GM11168 (cell line): ENCODE measurements around the gene DTNA.
"Not testable (repeated sequence)": the region's sequence is repeated elsewhere in the genome, so short reads cannot be mapped to it uniquely, and the experiment has no call there.

ENCODE experiments used
- in situ Hi-C: fragments of 300-500 bp; cut with MboI; formaldehyde crosslinking; loops from one replicate; pipeline ENCODE4 v1.12.0; 2022; ENCODE audit warnings: low sequenced_read_pairs; ENCODE audit not compliant: unreplicated experiment

DTNA gene

DNA sequence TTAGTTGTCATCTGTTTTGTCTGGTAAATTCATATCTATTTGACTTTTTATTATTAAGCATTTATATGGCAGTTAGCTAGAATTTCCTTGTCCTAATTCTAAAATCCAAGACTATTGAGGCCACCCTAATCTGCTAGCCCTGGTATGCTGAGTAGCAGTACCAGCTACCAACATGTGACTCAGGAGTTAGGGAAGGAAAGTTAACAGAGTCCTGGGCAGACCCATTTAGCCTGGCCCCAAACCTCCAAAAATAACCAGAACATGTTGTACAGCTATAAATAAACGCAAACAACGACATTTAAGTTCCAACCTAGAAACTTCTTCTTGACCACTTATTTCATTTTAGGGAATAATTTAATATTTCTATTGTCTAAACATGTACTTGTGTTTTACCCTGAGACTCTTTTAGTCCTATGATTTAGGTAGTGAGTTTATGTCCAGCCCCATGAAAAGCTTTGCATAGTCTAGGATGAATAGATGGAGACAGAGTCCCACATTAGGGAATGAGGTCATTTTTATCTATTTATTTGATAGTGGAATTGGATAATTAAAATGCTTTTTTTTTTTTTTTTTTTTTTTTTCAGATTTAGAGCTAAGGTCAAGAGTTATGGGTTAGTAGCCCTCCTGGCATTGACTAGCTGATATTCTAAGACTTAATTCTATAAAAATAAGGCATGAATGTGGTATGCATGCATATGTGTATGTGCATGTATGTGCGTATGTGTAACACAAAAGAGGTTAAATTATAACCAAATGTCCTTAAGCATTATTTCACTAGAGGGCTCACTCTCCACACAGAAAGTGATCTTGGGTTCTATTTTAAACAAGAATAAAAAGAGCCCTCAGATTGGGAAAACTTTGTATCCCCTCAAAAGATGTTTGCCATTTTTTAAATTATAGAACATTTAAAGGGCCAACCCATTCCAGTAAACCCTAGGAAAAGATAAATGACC is 171.1 kb downstream of the DTNA start:
- in situ Hi-C loops = no loop called here

DNA sequence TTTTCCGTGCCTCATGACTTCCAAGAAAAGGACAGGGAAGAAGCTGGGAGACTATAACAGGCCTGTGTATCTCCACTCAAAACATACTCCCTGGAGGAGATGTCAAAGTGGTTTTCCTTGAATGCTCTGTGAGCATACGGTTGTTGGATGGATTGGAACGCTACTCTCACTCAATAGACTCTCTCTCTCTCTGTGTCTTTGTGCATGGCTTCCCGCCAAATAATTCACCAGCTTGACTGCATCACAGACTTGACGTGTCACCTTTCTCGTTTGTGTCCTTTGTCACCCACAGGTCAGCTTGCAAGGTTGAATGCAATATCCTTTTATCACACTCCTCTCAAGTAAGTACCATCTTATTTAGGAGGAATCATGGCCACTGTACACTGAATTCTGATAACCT is 174.3 kb downstream of the DTNA start:
- in situ Hi-C loops = no loop called here

DNA sequence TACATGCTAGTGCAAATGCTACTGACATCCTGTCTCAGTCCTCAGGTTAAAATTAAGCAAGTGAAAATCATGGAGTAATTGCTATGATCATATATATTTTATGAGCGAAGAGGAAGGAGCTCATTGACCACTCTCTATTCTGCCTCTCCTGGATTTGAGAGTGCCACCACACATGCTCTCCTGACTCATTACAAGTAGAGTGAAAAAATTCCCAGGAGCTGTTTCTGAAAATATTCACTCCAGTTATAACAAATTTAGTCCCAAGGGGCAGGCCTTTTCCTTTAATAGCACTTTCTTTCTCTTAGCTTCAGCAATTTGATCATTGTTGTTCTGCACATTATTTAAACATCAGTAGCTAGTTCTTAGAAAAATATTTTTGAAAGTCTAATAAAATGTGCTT is 176.1 kb downstream of the DTNA start:
- in situ Hi-C loops = no loop called here

DNA sequence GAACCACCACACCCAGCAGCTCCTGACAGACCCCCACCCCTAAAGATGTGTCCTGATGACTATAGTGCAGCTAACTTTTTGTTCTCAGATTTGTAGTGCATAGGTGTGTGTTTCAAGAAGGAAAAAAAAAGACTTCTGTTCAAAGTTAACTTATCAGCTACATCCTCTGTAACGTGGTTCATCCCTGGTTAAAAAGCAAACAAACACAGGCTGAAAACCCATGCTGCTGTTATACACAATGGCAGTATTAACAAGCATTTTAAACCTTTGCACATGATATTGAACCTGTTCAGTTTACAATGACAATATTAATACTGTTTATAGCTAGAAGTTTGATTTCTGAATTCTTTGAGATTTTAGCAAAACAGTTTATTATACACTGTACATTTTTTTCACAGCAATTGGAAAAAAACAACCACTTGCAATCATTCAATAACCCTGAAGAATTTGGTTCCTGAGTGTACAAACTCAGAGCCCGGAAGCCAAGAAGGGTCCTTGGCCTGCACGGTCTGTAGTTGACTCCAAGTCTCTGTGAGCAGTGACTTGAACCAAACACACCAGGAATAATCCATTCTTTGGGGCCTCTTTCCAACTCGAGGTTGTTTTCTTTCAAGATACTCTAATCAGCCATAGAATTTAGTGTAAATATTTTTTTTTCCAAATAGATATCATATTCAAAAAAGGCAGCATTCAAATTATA is 177.9 kb downstream of the DTNA start:
- in situ Hi-C loops = no loop called here

DNA sequence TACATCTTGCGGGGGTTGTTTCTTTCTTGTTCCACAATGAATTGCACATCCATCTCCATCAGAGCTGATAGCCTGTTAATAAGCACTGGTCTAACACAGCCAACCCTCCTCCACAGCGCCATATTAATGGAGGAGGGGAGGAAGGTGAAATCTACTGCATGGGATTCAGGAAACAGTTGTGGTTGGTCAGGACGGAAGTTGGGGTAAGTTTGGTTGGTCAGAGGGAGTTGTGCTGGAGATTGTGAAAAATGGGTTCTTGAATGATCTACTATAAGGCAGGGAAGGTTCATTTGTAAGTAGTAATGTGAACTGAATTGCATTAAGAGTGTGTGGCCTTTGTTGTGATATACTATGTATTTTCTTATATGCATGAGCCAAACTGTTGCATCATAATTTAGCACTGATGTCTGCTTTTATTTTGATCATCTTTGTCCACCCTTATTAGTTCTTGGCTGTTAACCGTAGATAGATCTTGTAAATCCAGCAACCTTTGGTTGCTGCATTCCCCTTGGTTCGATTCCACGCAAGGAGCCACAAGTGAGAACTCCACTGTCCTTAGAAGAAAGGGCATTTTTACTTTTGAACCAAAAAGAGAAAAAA is 180.5 kb downstream of the DTNA start:
- in situ Hi-C loops = no loop called here

DNA sequence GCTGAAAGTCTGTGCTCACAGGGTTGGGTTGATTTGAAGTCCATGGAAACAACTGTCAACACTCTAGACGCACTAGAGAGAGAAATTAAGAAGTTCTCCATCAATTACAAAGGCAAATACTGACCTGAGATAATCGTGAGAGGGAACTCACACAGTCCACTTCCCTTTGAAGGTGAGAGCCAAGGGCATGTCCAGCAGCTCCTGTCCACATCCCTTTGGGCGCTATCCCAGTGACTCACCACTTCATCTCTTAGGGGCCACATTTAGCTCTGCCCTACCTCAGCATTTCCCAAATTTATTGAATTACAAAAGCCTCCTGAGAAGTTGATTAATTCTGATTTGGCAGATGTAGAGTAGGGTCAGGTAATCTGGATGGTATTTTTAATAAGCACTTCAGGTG is 182.3 kb downstream of the DTNA start:
- in situ Hi-C loops = no loop called here

DNA sequence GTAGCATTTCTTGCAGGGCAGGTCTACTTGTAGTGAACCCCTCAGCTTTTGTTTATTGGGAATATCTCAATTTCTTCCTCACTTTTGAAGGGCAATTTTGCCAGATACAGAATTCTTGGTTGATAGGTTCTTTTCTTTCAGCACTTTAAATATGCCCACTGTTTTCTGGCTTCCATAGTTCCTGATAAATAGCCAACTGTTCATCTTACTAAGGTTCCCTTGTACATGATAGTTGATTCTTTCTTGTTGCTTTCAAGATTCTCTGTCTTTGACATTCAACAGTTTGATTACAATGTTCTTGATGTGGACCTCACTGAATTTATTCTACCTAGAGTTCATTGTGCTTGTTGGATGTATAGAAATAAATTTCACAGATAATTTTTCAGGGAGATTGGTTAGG is 183.1 kb downstream of the DTNA start:
- in situ Hi-C loops = no loop called here

DNA sequence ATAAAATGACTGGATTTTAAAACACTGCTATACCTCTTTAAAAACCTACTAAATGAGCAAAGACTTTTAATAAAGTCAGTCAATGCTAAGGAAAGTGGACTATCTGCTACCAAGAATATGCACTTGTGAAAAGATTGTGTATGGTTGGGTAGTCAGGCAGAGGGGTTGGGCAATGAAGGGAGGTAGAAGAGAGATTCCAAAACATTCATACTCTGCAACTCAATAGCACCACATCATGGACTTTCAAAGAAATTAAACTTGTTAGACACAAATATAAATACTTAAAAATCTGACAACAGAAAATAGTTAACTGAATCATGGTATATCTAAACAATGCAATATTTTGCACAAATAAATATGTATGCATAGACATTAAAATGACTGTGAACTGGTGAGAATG is 191.2 kb downstream of the DTNA start:
- in situ Hi-C loops = no loop called here

DNA sequence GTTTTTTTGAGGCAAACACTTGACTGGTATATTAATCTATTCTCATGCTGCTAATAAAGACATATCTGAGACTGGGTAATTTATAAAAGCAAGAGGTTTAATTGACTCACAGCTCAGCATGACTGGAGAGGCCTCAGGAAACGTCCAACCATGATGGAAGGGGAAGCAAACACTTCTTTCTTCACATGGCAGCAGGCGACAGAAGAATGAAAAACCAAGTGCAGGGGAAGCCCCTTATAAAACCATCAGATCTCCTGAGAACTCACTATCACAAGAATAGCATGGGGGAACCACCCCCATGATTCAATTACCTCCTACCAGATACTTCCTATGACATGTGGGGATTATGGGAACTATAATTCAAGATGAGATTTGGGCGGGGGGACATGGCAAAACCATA is 194.9 kb downstream of the DTNA start:
- in situ Hi-C loops = no loop called here

DNA sequence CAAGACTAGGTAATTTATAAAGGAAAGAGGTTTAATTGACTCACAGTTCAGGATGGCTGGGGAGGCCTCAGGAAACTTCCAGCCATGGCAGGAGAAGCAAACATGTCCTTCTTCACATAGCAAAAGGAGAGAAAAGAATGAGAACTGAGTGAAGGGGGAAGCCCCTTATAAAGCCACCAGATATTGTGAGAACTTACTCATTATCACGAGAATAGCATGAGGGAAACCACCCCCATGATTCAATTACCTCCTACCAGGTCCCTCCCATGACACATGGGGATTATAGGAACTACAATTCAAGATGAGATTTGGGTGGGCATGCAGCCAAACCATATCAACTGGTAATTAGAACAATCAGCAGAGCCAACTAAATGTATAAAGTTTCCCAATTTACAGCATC is 196.9 kb downstream of the DTNA start:
- in situ Hi-C loops = not testable (repeated sequence)

DNA sequence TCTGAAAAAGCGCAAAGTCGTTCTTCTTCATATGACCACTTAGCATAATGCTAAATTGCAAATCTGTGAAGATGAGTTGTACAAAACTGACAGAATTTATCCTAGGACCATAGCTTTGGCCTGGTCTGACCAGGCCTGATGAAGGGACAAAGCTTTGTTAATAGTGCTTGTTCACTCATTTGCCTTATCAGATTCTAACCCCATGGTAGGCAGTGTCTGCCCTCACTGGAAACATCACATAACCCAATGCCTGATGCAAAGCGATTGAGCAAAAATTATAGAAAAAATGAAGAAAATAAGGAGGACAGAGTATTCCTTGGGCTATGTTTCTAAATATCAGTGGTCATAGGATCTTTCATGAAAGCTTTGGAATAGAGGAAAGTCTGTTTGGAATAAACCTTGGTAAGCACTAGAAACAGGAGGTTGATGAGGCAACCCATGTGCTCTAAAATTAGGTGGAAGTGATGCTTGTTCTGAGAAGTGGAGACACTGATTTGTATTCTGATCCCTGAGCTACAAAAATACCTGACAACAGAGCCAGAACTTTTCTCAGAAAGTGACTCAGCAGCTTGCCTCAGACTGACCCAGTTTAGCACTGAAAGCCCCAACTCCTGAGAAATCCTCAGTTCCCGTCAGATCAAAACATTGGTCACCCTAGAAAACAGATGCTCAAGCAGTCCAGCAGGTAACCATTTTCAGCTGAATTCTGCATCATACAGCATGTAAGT is 199.7 kb downstream of the DTNA start:
- in situ Hi-C loops = no loop called here

DNA sequence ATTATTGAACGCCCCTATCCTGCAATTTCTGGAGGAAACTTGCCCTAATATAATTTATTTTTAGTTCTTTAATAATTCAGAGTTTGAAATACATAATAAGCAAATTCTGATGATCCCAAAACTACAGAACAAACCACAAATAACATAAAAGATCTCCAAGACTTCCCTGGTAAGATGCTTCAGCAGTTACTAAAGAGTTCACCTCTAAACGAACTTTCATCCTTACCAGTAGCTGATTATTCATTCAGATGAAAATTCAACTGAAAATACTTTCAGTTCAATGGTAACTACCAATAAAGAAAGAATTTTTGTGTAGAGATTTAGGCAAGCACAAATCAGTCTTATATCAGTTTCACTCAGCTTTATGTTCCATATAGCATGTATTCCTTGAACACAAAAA is 201.0 kb downstream of the DTNA start:
- in situ Hi-C loops = no loop called here

DNA sequence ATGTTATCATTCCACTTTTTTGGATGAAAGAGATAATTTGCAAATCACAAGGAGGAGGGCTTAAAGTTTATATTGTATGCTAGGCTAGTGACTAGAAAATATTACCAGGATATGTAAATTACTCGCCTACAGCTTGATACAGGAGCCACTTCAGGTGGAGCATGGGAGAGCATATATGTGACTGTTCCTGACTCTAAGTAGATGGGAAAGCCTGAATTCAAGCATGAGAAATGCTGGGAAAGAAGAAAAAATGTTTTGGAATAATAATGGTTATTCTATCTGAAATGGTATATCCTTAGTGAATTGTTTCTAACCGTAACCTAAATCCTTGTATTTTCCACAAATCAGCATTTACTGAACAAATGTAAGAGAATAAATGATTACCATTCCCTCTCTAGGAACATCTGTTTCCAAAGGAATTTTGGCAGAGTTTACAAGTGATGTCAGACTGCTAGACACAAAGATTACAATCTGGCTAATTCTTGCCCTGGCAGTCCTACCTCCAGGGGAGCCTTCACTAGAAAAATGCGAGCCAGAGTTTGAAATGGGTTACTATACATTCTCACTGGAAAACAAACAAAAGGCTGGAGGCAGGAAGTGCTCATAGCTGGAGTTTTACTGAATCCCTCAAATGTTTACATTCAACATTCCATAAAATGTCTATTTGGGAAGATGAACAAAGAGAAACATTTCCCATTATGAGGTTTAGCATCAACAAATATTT is 201.7 kb downstream of the DTNA start:
- in situ Hi-C loops = no loop called here

DNA sequence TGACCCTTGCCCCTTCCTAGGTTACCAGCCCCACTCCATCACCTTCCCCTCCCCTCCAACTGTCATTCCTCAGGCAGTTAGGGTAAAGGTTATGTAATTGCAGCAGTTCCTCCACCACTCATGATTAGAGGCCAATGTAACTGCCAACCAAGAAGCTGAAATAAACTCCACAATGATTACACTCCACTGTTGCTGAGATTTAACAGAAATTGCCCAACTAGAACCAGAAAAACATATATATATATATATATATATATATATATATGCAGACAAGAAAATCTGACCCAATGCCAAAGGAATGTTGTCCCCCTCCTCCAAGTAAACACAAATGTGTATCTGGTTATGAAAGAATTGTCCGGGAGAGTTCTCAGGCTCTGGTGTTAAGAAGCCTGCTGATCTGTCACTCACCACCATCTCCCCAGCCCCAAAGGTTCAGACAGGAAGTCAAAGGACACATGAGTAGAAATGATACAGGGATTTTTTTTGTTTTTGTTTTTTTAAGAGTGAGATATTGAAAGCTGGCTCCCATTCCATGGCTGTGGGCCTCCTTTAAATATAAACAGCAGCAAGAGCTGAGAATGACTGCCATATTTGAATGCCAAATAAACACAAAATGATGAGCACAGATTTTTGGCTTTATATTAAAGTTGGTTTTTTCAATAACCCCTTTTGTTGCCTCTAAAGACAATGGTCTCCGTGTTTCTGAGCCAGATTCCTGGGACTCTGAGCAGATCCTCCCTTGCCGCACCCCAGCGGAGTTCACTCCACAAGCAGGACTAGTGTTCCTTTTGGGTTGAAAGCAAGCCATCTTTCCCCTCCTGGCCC is 204.0 kb downstream of the DTNA start:
- in situ Hi-C loops = no loop called here

DNA sequence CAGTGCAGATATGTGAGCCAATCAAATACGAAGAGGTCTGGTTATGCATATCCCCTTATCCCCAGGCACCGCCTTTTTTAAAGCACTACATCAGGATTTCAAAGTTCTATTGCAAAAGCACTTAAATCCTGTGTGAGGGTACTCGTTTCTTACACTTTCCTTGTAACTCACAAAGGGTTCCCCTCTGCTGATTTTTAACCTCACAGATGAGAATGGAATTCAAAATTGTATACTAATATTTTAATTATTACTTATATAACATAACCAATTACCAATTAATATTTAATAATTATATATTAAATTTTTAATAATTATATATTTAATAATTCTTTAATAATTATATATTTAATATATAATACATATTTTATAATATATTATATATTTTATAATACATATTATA is 204.9 kb downstream of the DTNA start:
- in situ Hi-C loops = no loop called here

DNA sequence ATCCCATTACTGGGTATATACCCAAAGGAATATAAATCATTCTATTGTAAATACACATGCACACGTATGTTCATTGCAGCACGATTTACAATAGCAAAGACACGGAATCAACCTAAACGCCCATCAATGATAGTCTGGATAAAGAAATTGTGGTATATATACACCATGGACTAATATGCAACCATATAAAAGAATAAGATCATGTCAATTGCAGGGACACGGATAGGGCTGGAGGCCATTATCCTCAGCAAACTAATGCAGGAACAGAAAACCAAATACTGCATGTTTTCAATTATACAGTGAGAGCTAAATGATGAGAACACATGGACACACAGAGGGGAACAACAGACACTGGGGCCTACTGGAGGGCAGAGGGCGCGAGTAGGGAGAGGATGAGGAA is 206.4 kb downstream of the DTNA start:
- in situ Hi-C loops = not testable (repeated sequence)

DNA sequence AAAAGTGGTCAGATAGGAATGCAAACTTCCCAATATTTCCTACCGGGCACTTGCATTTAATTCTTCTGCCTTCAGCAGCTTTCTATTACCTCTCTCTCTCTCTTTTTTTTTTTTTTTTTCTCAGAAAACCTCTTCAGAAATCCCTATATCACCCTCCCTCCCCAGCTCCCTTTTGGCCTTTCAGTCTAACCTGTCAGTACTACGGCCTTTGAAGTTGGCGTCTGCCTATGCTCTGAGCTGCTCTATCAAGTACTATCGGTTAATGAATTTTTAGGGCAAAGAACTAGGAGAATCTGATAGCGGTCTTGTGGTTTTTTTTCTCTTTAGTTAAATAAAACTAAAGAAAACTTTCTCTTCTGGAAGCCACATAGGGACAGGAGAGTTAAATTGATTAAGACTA is 208.8 kb downstream of the DTNA start:
- in situ Hi-C loops = no loop called here

DNA sequence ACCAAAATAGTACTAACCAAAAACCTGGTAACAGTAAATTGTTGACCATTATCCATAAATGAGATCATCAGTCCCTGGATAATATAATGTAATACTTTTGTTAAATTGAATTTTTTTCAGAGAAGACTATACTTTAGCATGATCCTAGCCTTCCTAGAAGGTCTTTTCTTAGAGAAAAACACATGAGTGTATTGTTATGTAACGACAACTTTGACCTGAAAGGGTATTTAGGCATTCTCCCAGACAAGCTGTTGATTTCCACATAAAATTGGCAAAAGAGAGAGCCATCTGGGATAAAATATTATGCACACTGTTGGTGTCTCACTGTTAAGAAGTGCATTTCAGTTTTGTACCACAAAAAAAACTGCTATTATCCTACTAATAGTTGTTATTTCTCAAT is 211.1 kb downstream of the DTNA start:
- in situ Hi-C loops = no loop called here

DNA sequence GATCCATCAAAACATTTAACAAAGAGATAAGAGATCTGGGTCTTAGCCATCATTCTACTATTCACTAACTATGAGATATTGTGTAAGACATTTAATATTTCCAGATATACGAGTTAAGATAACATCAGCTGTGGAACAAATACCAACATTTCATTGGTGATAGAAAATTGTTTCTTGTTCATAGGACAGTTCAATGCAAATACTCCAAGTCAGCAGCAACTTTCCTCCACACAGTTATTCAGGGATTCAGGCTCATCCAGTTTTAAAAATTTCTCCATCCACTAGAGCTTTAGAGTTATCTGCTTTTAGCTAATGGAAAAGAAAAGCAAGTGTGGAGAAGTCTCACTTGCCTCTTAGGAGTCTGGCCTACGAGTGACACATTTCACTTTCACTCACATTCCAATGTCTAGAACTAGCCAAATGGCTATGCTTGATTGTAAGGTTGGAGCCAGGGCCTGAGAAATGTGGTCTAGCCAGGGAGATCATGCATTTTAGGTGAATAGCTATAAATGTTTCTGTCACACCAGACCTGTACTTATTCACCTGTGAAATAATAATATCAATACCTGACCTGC is 211.8 kb downstream of the DTNA start:
- in situ Hi-C loops = no loop called here
